Measurements from ENCODE around the gene MDM4. TPM values are rescaled to one million over a fixed set of nuclear protein-coding genes. Genes with fewer than 3 reads are reported as not detected.

Gene MDM4
- total and polyA plus RNA-seq, 2 donors (not counting 3 experiments of a cell fraction or from before 2014, with no cell fraction given), result 11.7 to 67.0 TPM

DNA sequence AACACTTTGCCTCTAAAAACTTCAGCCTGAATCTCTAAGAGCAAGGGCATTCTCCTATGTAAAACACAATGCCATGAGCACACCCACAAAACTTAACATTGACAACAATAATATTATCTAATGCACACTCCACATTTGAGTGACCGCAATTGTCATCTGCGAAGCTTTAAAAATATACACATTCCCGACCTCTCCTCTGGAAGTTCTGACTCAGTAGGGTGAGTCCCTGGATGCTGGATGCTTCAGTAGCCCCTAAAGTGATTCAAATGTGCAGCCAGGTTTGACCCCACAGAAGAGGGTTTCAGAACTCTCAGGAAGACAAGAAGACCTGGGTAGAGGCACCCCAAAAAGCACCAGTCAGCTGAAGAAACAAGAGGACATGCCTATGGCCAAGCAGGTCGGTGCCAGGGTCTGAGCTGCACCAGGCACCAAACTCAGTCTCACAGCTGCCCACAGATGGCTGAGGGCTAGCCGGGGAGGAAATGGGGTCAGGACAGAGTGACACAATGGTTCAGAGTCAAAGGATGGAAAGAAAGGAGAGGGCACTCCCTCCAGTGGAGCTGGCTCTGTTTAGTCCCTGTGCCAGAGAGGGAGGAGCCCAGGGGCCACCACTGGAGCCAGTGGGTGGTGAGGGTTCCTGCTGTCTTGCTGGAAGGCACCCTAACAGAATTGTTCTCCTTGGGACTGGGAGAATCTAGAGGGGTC is 39.0 kb upstream of the MDM4 start:
- intact Hi-C loops (cut with micrococcal nuclease) (loop anchor here (1.0 to 2.0 kb wide), 2 partner anchors 16 to 30 kb away; no protein-coding TSS in a partner anchor), dilution Hi-C loops (cut with MboI; ENCODE audit: extremely low pct_ligation_motif_present, low sequenced_read_pairs) (no loop called here)
- H3K4me2 ChIP-seq (ENCODE audit: insufficient read depth, low read length), result no peak overlapping the region
- no peak overlapping the region for H3K27ac ChIP-seq (ENCODE audit: insufficient read depth, low read depth, low read length)
- no peaks in the 10 kb centered on the region for H3K9me1 ChIP-seq (replicated peaks; ENCODE audit: control insufficient read depth, extremely low read depth, insufficient read depth, low read length)
- ChIA-PET CTCF (interaction anchor here (1.3 to 9.5 kb wide), 7 partner anchors 10 to 79 kb away, joined by 5 to 129 read pairs (median 13); partner anchors contain the start of gene PIK3C2B), POLR2A (interaction anchor here (0.9 kb wide), 1 partner anchor 15 kb away, joined by 3 read pairs; no protein-coding TSS in a partner anchor)
- H3K9ac ChIP-seq (replicated peaks; ENCODE audit: extremely low read depth, insufficient read depth, low read length), result no peak overlapping the region
- FAIRE-seq (peak; percentile 75), DNase-seq (ENCODE audit: low read depth, low spot score) (peak; percentile 46)
- H4K20me1 ChIP-seq (replicated peaks; ENCODE audit: control insufficient read depth, extremely low read depth, insufficient read depth, low read length), result no peaks in the 10 kb centered on the region
- no peaks in the 10 kb centered on the region for H3K79me2 ChIP-seq (ENCODE audit: control insufficient read depth, insufficient read depth, low read length)
- H3K9me3 ChIP-seq (replicated peaks; ENCODE audit: control insufficient read depth, insufficient read depth, low read length), result no peaks in the 10 kb centered on the region
- H2AFZ ChIP-seq (ENCODE audit: low read depth, low read length), result no peak overlapping the region
- H3K4me1 ChIP-seq (ENCODE audit: control insufficient read depth, extremely low read depth, insufficient read depth, low read length), result peaks cover 34% of the 10 kb centered on the region
- no TSS peak for BruUV-seq (replicated peaks)
- H3K27me3 ChIP-seq (ENCODE audit: control insufficient read depth in 2 of 2, insufficient read depth in 2 of 2, low read length in 2 of 2), result no peaks in the 10 kb centered on the region
- H3K4me3 ChIP-seq (replicated peaks in 1 of 3; ENCODE audit: insufficient read depth in 1 of 3, low read depth in 1 of 3, low read length in 3 of 3), result no peak overlapping the region
- no peaks in the 10 kb centered on the region for H3K36me3 ChIP-seq (ENCODE audit: control insufficient read depth in 2 of 2, extremely low read depth in 1 of 2, insufficient read depth in 2 of 2, low read length in 2 of 2)
- no peak for TF ChIP-seq GATA2 (IDR thresholded peaks at IDR 0.05; ENCODE audit: insufficient read depth, insufficient read length, low read depth, low read length)
- no peak for TF ChIP-seq FOS (IDR thresholded peaks at IDR 0.05; ENCODE audit: borderline replicate concordance, insufficient read depth, low read length)
- TF ChIP-seq, protein P1, sequence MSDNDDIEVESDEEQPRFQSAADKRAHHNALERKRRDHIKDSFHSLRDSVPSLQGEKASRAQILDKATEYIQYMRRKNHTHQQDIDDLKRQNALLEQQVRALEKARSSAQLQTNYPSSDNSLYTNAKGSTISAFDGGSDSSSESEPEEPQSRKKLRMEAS (IDR thresholded peaks at IDR 0.05; ENCODE audit: insufficient read depth, insufficient read length), result no peak
- TF ChIP-seq, protein P2, sequence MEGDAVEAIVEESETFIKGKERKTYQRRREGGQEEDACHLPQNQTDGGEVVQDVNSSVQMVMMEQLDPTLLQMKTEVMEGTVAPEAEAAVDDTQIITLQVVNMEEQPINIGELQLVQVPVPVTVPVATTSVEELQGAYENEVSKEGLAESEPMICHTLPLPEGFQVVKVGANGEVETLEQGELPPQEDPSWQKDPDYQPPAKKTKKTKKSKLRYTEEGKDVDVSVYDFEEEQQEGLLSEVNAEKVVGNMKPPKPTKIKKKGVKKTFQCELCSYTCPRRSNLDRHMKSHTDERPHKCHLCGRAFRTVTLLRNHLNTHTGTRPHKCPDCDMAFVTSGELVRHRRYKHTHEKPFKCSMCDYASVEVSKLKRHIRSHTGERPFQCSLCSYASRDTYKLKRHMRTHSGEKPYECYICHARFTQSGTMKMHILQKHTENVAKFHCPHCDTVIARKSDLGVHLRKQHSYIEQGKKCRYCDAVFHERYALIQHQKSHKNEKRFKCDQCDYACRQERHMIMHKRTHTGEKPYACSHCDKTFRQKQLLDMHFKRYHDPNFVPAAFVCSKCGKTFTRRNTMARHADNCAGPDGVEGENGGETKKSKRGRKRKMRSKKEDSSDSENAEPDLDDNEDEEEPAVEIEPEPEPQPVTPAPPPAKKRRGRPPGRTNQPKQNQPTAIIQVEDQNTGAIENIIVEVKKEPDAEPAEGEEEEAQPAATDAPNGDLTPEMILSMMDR (IDR thresholded peaks at IDR 0.05; ENCODE audit: extremely low read depth in 1 of 2, insufficient read depth in 1 of 2, low read depth in 1 of 2, low read length in 2 of 2), result no peak
- TF ChIP-seq EZH2 (IDR thresholded peaks at IDR 0.05; ENCODE audit: borderline replicate concordance, low read depth, low read length, severe bottlenecking), result no peak
- no peak for TF ChIP-seq POLR2AphosphoS5 (IDR thresholded peaks at IDR 0.05; ENCODE audit: insufficient read depth, low read depth, low read length)
- TF ChIP-seq MYC (IDR thresholded peaks at IDR 0.05; ENCODE audit: low read depth, low read length), result no peak
- TF ChIP-seq JUN (IDR thresholded peaks at IDR 0.05; ENCODE audit: borderline replicate concordance, insufficient read depth, insufficient read length, low read depth), result no peak
- no peak for TF ChIP-seq POLR2A (IDR thresholded peaks at IDR 0.05; ENCODE audit: low read depth, low read length)

All from endothelial cell of umbilical vein (primary cell).